Measurements from ENCODE around the gene PPP1R37. TPM values are rescaled to one million over a fixed set of nuclear protein-coding genes. Genes with fewer than 3 reads are reported as not detected.

The PPP1R37 gene
- total and polyA plus RNA-seq, 2 of the 8 experiments (the other 6 are each of a cell fraction or from before 2014, with no cell fraction given) = 14.6 to 25.7 TPM

- H3K79me2 ChIP-seq (ENCODE audit: control insufficient read depth in 1 of 2, insufficient read depth in 2 of 2, low read length in 2 of 2) = peaks cover 31 to 65% of the 10 kb centered on the region in 2 experiments
- H3K23me2 ChIP-seq (ENCODE audit: low read depth, low read length) = peaks cover 16% of the 10 kb centered on the region
- 0 out of 8 replicates have a peak overlapping the region, but pooled peaks of 1 of the 4 experiments have one; percentile 97 for H3K4me3 ChIP-seq (ENCODE audit: extremely low read depth in 1 of 4, insufficient read depth in 2 of 4, low read depth in 3 of 4, low read length in 4 of 4)
- no peak overlapping the region for H2AFZ ChIP-seq (ENCODE audit: low read length)
- no peak overlapping the region for H2BK5ac ChIP-seq (ENCODE audit: low read depth, low read length)
- ChIA-PET POLR2A (ENCODE audit: partially characterized antibody) (interaction anchor here (0.8 to 1.9 kb wide), 6 partner anchors 8 to 20 kb away, joined by 3 to 8 read pairs (median 4); partner anchors contain the start of gene GEMIN7), CTCF (ENCODE audit: partially characterized antibody) (interaction anchor here (0.6 to 1.3 kb wide), 5 partner anchors 9 to 401 kb away, joined by 3 to 4 read pairs (median 3); no protein-coding TSS in a partner anchor)
- no peak overlapping the region; a peak in 2 of 7 replicates for H3K9ac ChIP-seq (replicated peaks in 1 of 4; ENCODE audit: extremely low read depth in 1 of 4, low read depth in 3 of 4, low read length in 3 of 4)
- H3K4me2 ChIP-seq (ENCODE audit: insufficient read depth in 1 of 2, low read depth in 2 of 2, low read length in 2 of 2) = peak overlapping the region; percentile 22 to 94; a peak in 2 of 4 replicates
- no peak overlapping the region for H2BK15ac ChIP-seq (ENCODE audit: low read length)
- H3K4me1 ChIP-seq (replicated peaks in 1 of 4; ENCODE audit: control insufficient read depth in 3 of 4, insufficient read depth in 4 of 4, low read length in 3 of 4) = peaks cover 6 to 36% (median 19%) of the 10 kb centered on the region in 4 experiments
- FAIRE-seq = no peak
- H3K9me3 ChIP-seq (ENCODE audit: insufficient read depth in 2 of 2, low read depth in 1 of 2, low read length in 1 of 2) = no peaks in the 10 kb centered on the region
- WGBS, 2 experiments (ENCODE audit: extremely low coverage in 1 of 2, insufficient coverage in 1 of 2, insufficient read length in 1 of 2, insufficient replicate concordance in 2 of 2, low coverage in 1 of 2, low lambda C conversion rate in 2 of 2, missing lambda C conversion rate in 1 of 2) = 90% methylated on average over 5 of the region's 5 CpGs; no CpG with 5 or more reads in 1 of the 2 experiments
- H4K20me1 ChIP-seq (replicated peaks in 1 of 2; ENCODE audit: control insufficient read depth in 1 of 2, insufficient read depth in 2 of 2, low read length in 2 of 2) = peaks cover 37 to 51% of the 10 kb centered on the region in 2 experiments
- no peak overlapping the region for H4K5ac ChIP-seq (ENCODE audit: insufficient read length, low read depth, low read length)
- no peak overlapping the region for H2BK120ac ChIP-seq (replicated peaks; ENCODE audit: low read depth, low read length)
- H2BK20ac ChIP-seq (ENCODE audit: low read length) = no peak overlapping the region
- H3K14ac ChIP-seq (ENCODE audit: insufficient read length) = no peak overlapping the region
- H4K91ac ChIP-seq (replicated peaks; ENCODE audit: insufficient read length, low read length) = no peak overlapping the region
- no peak overlapping the region for H2BK12ac ChIP-seq (ENCODE audit: low read depth, low read length)
- no peak overlapping the region for H3K27ac ChIP-seq (ENCODE audit: low read depth, low read length)
- no peak overlapping the region for H3K56ac ChIP-seq (replicated peaks; ENCODE audit: insufficient read length, low read depth, low read length)
- H3K79me1 ChIP-seq (ENCODE audit: low read depth, low read length) = peaks cover 43% of the 10 kb centered on the region
- peaks cover 3 to 13% (median 4%) of the 10 kb centered on the region in 4 experiments; a peak in 4 of 8 replicates for H3K36me3 ChIP-seq (ENCODE audit: control insufficient read depth in 2 of 4, insufficient read depth in 4 of 4, low read length in 3 of 4)
- no peak overlapping the region for H3K4ac ChIP-seq (replicated peaks; ENCODE audit: insufficient read length, low read depth, low read length)
- H3K18ac ChIP-seq (ENCODE audit: extremely low read depth, low read length) = no peak overlapping the region
- no peaks in the 10 kb centered on the region for H3K27me3 ChIP-seq (replicated peaks in 1 of 4; ENCODE audit: control insufficient read depth in 3 of 4, extremely low read depth in 1 of 4, insufficient read depth in 3 of 4, low read length in 3 of 4)
- H4K8ac ChIP-seq (ENCODE audit: extremely low read depth, insufficient read depth, low read length) = no peak overlapping the region
- no peak overlapping the region for H2AK5ac ChIP-seq (ENCODE audit: low read depth, low read length)
- H3K23ac ChIP-seq (ENCODE audit: insufficient read length) = no peak overlapping the region
- DNase-seq (ENCODE audit: low read depth in 1 of 2, low spot score in 2 of 2) = no peak
- TF ChIP-seq CEBPB (IDR thresholded peaks at IDR 0.05; ENCODE audit: low read depth, low read length) (no peak), SP1 (IDR thresholded peaks at IDR 0.05; ENCODE audit: low read depth, low read length) (no peak), TEAD4 (IDR thresholded peaks at IDR 0.05; ENCODE audit: low read depth, low read length) (no peak), JUND (IDR thresholded peaks at IDR 0.05; ENCODE audit: low read length) (no peak), EP300 (IDR thresholded peaks at IDR 0.05; ENCODE audit: borderline replicate concordance in 1 of 2, low read depth in 2 of 2, low read length in 2 of 2) (no peak), ATF3 (IDR thresholded peaks at IDR 0.05; ENCODE audit: insufficient read depth, low read depth, low read length) (no peak), RBBP5 (IDR thresholded peaks at IDR 0.05; ENCODE audit: borderline replicate concordance, low read depth, low read length) (no peak), HDAC2 (IDR thresholded peaks at IDR 0.05; ENCODE audit: borderline replicate concordance in 1 of 2, low read depth in 2 of 2, low read length in 2 of 2) (no peak), EZH2 (IDR thresholded peaks at IDR 0.05; ENCODE audit: low read depth, low read length, severe bottlenecking) (no peak), NANOG (IDR thresholded peaks at IDR 0.05; ENCODE audit: insufficient read depth, low read depth, low read length, poor library complexity, severe bottlenecking) (no peak), PHF8 (conservative IDR thresholded peaks at IDR 0.05; ENCODE audit: low read depth, low read length) (no peak), TCF12 (IDR thresholded peaks at IDR 0.05; ENCODE audit: low read depth, low read length) (no peak), ASH2L (IDR thresholded peaks at IDR 0.05; ENCODE audit: low read length) (no peak)
Measured at GRCh38 chr19:45094707-45095106, 1.7 kb downstream of the PPP1R37 start.
